K562 (cell line): Measurements from ENCODE around the gene CHAF1A. TPM values are rescaled to one million over a fixed set of nuclear protein-coding genes. Genes with fewer than 3 reads are reported as not detected.

Experiments
- ATAC-seq: fragments of 200-7000 bp; cut with Tn5 transposase; 3 replicates; pipeline ENCODE4 v1.9.1; 2020; ENCODE audit warnings: moderate library complexity
- BruUV-seq: library from RNA; stranded (reverse); fragments of 400-500 nt; replicated peaks from 2 replicates; lab custom pipeline; 2021; lab: Mats Ljungman, UMichigan
- CTCF ChIA-PET: fragments of 300-600 bp; formaldehyde crosslinking; extraction: SDS; loops from one replicate; lab custom pipeline; 2021; ENCODE audit warnings: low intra/inter-chr PET ratio; lab: Yijun Ruan, JAX
- POLR2A ChIA-PET: fragments of 300-600, 350-650 bp; sonication (Branson Sonifier 250); formaldehyde crosslinking; extraction: SDS; loops from one replicate; lab custom pipeline; 2021; ENCODE audit warnings: antibody characterized with exemption, inconsistent platforms; lab: Yijun Ruan, JAX
- DNase-seq, 4 experiments: peaks; one replicate each; pipeline versions ENCODE4 v3.0.0 to v3.0.0-alpha.2; 2011 to 2018; ENCODE audit warnings: low spot score in 3 of 4, mixed read lengths in 3 of 4; ENCODE audit errors: extremely low read depth in 1 of 4
- FAIRE-seq: peaks from 2 replicates; lab custom pipeline; 2011; peaks lifted over from hg19 to GRCh38; lab: Jason Lieb, UNC
- H2AFZ ChIP-seq: 2 replicates; pipeline ENCODE4 v1.6.0; 2011; ENCODE audit warnings: low read depth, low read length, control low read depth, inconsistent platforms
- H3K27ac ChIP-seq: fragments of 200-600 bp; 3 replicates; pipeline ENCODE4 v1.8.0; 2011; ENCODE audit warnings: low read depth, mild to moderate bottlenecking, control low read depth, inconsistent platforms, low read length, moderate library complexity, mixed read lengths; ENCODE audit errors: extremely low read depth
- H3K27me3 ChIP-seq, 2 experiments: fragments of 300-600 bp in 1 of 2; 2 replicates in 1 of 2; 3 replicates in 1 of 2; pipeline versions ENCODE4 v1.6.0 to v1.8.0; 2011; ENCODE audit warnings: inconsistent platforms in 2 of 2, low read length in 2 of 2, mild to moderate bottlenecking in 1 of 2, mixed read lengths in 1 of 2, moderate library complexity in 1 of 2; ENCODE audit not compliant: control insufficient read depth in 2 of 2, insufficient read depth in 2 of 2
- H3K36me3 ChIP-seq: fragments of 300-600 bp; 3 replicates; pipeline ENCODE4 v1.8.0; 2011; ENCODE audit warnings: mild to moderate bottlenecking, low read length, inconsistent platforms; ENCODE audit not compliant: control insufficient read depth, insufficient read depth
- H3K4me1 ChIP-seq, 2 experiments: fragments of 200-600 bp in 1 of 2; replicated peaks in 1 of 2; 2 replicates in 1 of 2; 3 replicates in 1 of 2; pipeline versions ENCODE4 v1.5.1 to v1.8.0; 2011; ENCODE audit warnings: inconsistent platforms in 2 of 2, low read length in 2 of 2, mild to moderate bottlenecking in 1 of 2, mixed read lengths in 1 of 2, moderate library complexity in 1 of 2; ENCODE audit not compliant: control insufficient read depth in 2 of 2, insufficient read depth in 2 of 2
- H3K4me2 ChIP-seq: 2 replicates; pipeline ENCODE4 v1.6.1; 2011; ENCODE audit warnings: low read length, control low read depth, inconsistent platforms, mixed read lengths; ENCODE audit not compliant: insufficient read depth
- H3K4me3 ChIP-seq: fragments of 200-600 bp; sonication (generic), shearing (Covaris generic); 2 replicates; pipeline ENCODE4 v1.5.1; 2016; ENCODE audit warnings: control low read depth, inconsistent platforms
- H3K79me2 ChIP-seq: fragments of 200-600 bp; 3 replicates; pipeline ENCODE4 v1.8.0; 2011; ENCODE audit warnings: low read length, inconsistent platforms; ENCODE audit not compliant: control insufficient read depth, insufficient read depth
- H3K9ac ChIP-seq, 2 experiments: 2 replicates each; pipeline versions ENCODE4 v1.6.0 to v1.6.1; 2011; ENCODE audit warnings: low read depth in 2 of 2, low read length in 2 of 2, control low read depth in 1 of 2, inconsistent platforms in 1 of 2, mild to moderate bottlenecking in 1 of 2, mixed read lengths in 1 of 2; ENCODE audit not compliant: insufficient read depth in 1 of 2
- H3K9me1 ChIP-seq: one replicate; pipeline ENCODE4 v1.6.0; 2011; ENCODE audit warnings: inconsistent platforms, mild to moderate bottlenecking, low read length, moderate library complexity; ENCODE audit not compliant: control insufficient read depth, insufficient read depth
- H3K9me3 ChIP-seq: replicated peaks from 2 replicates; pipeline ENCODE4 v1.5.1; 2011; ENCODE audit warnings: low read depth, low read length, inconsistent platforms; ENCODE audit not compliant: control insufficient read depth, insufficient read depth
- H4K20me1 ChIP-seq: replicated peaks from 2 replicates; pipeline ENCODE4 v1.6.1; 2011; ENCODE audit warnings: low read length, inconsistent platforms, mixed read lengths; ENCODE audit not compliant: control insufficient read depth, insufficient read depth
- CBFB ChIP-seq: sonication (generic); formaldehyde crosslinking; IDR thresholded peaks from 2 replicates; pipeline ENCODE4 v1.4.0; 2020; ENCODE audit warnings: mild to moderate bottlenecking, missing genetic modification reagents
- CCAR2 ChIP-seq: fragments of 200-400 bp; formaldehyde crosslinking; IDR thresholded peaks from 2 replicates; pipeline ENCODE4 v1.6.1; 2017; ENCODE audit warnings: mild to moderate bottlenecking, low read depth, low read length
- NFIC ChIP-seq: fragments of 450-650 bp; IDR thresholded peaks from 2 replicates; pipeline ENCODE4 v1.6.1; 2017; ENCODE audit warnings: mild to moderate bottlenecking, inconsistent platforms
- POLR2G ChIP-seq: fragments of 200-400 bp; formaldehyde crosslinking; IDR thresholded peaks from 2 replicates; pipeline ENCODE4 v1.6.1; 2017; ENCODE audit warnings: low read depth, mild to moderate bottlenecking, antibody characterized with exemption, low read length, moderate library complexity
- RAD51 ChIP-seq: fragments of 450-650 bp; IDR thresholded peaks from 2 replicates; pipeline ENCODE4 v1.7.1; 2016; ENCODE audit warnings: low read depth, mild to moderate bottlenecking, borderline replicate concordance
- RBFOX2 ChIP-seq: fragments of 200-400 bp; formaldehyde crosslinking; IDR thresholded peaks from 2 replicates; pipeline ENCODE4 v1.6.1; 2017; ENCODE audit warnings: low read depth, mild to moderate bottlenecking, low read length, moderate library complexity
- SNRNP70 ChIP-seq: fragments of 200-400 bp; formaldehyde crosslinking; optimal IDR thresholded peaks from 2 replicates; pipeline ENCODE3; 2017; ENCODE audit warnings: low read depth, low read length
- U2AF1 ChIP-seq: fragments of 200-400 bp; formaldehyde crosslinking; optimal IDR thresholded peaks from 2 replicates; pipeline ENCODE3; 2017; ENCODE audit warnings: mild to moderate bottlenecking, low read depth, low read length, moderate library complexity
- WGBS: fragments of 100-300 bp; shearing (Covaris generic); methylation state at CpG from one replicate; pipeline ENCODE4 v1.1.6; 2016; ENCODE audit warnings: low coverage, mixed read lengths; ENCODE audit not compliant: insufficient coverage; ENCODE audit errors: missing lambda C conversion rate; 5-methylcytosine and 5-hydroxymethylcytosine counted together
- in situ Hi-C: fragments of 300-500 bp; cut with MboI; formaldehyde crosslinking; loops from 4 replicates; pipeline ENCODE4 v1.15.0; 2018; ENCODE audit warnings: inconsistent platforms, mixed read lengths
- intact Hi-C: fragments of 100-400 bp; cut with micrococcal nuclease; formaldehyde crosslinking; loops from 2 replicates; pipeline ENCODE4 v1.14.2; 2022
- polyA plus RNA-seq, 8 experiments: library from polyadenylated mRNA; depleted of rRNA in 4 of 8; stranded (reverse) in 5 of 8; unstranded in 3 of 8; fragments of >200 nt; fragmentation: Nextera tagmentation in 2 of 8; fragmentation: Illumina TruSeq in 1 of 8; extraction: Ambion mirVana in 2 of 8; extraction: Trizol in 1 of 8; gene quantifications; 2 replicates each; pipeline versions ENCODE4 v1.2.1 to v1.2.3, GENCODE V29; 2011 to 2014; ENCODE audit warnings: inconsistent platforms in 1 of 8, missing spikeins in 1 of 8
- total RNA-seq, 7 experiments: library from RNA; depleted of rRNA in 6 of 7; stranded (reverse); fragments of >200 nt in 6 of 7; fragmentation: Illumina TruSeq in 2 of 7; extraction: Trizol in 2 of 7; gene quantifications; 2 replicates each; pipeline versions ENCODE4 v1.2.1 to v1.2.3, GENCODE V29; 2011 to 2021; ENCODE audit warnings: low replicate concordance in 1 of 7

CHAF1A gene
- total and polyA plus RNA-seq, 9 of the 15 experiments (the other 6 are each of a cell fraction or from before 2014, with no cell fraction given), result 1.6 to 86.9 (median 45.2) TPM

DNA sequence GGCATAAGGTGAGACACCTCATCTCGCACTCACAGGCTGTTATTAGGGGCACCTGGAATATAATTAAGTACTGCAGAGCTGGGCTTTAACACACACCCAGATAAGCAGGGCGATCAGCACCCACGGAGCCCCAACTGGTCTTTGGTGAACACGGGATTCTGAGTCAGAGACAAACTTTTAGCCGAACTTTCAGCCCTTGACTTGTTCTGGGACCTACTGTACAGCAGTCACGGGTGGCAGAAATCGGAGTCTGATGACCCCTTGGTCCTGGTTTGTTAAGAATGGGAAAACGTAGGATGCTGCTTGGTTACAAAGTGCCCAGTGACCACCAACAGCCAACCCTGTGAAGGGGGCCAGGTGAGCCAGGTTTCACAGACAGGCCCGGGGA lies 11.1 kb upstream of the CHAF1A start:
- Histone ChIP-seq H2AFZ (no peak overlapping the region), H3K79me2 (peaks cover 93% of the 10 kb centered on the region), H3K27ac (peak overlapping the region; percentile 16; the same call in 2 of the 3 replicates), H3K36me3 (peaks cover 69% of the 10 kb centered on the region), H3K4me1 (peaks cover 33 to 54% of the 10 kb centered on the region in 2 experiments), H3K4me3 (no peak overlapping the region), H3K9me3 (no peaks in the 10 kb centered on the region), H3K27me3 (no peaks in the 10 kb centered on the region), H4K20me1 (peaks cover 58% of the 10 kb centered on the region), H3K4me2 (no peak overlapping the region; the same call in 1 of the 2 replicates), H3K9ac (peak overlapping the region in 1 of 2 experiments; percentile 34; a peak in 2 of 4 replicates), H3K9me1 (peaks cover 13% of the 10 kb centered on the region)
- ATAC-seq, result no peak
- in situ Hi-C loops (no loop called here), intact Hi-C loops (no loop called here)
- 60% methylated on average over 9 of the region's 9 CpGs for WGBS
- CTCF ChIA-PET, result no interaction called here
- no TSS peak for BruUV-seq
- no peak for FAIRE-seq
- DNase-seq, result no peak
- POLR2A ChIA-PET, result interaction anchor here (0.7 to 2.1 kb wide), 3 partner anchors 13 to 47 kb away, joined by 3 to 11 read pairs (median 6); no protein-coding TSS in a partner anchor
- no peak for TF ChIP-seq U2AF1
- TF ChIP-seq CCAR2, result no peak
- no peak for TF ChIP-seq NFIC
- TF ChIP-seq, all 486 proteins: peak for 0

DNA sequence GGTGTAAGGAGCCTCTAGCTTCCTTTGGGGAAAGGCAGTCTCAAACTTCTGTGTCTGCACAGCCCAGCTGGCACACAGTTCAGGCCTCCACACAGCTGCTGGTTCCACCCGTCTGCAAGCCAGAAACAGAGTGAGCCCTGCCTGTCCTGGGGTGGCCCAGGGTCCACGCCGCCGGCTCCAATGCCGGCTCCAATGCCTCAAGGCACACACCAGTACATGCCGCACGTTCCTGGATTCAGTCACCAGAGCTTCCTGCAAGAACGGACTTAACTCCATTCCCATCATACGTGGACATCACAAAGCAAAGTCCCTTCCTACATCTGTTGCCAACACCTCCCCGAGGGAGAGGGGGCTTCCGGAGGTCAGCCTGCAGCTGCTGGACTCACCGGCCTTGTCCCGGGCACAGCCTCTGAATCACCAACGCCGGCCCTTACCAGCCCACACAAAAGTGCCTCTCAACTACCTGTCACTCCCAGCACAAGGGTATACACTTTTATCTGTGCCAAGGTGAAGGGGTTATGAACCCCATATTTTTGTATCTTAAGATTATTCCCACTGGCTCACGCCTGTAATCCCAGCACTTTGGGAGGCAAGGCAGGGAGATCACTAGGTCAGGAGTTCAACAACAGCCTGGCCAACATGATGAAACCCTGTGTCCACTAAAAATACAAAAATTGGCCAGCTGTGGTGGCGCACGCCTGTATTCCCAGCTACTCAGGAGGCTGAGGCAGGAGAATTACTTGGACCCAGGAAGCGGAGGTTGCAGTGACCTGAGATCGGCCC lies 10.5 kb upstream of the CHAF1A start:
- Histone ChIP-seq H3K4me3 (no peak overlapping the region), H3K9me1 (peaks cover 11% of the 10 kb centered on the region), H3K4me1 (peaks cover 33 to 54% of the 10 kb centered on the region in 2 experiments), H3K79me2 (peaks cover 94% of the 10 kb centered on the region), H2AFZ (no peak overlapping the region), H4K20me1 (peaks cover 62% of the 10 kb centered on the region), H3K4me2 (no peak overlapping the region; the same call in 1 of the 2 replicates), H3K9me3 (no peaks in the 10 kb centered on the region), H3K36me3 (peaks cover 68% of the 10 kb centered on the region), H3K9ac (peak overlapping the region in 1 of 2 experiments; percentile 34; a peak in 2 of 4 replicates), H3K27me3 (no peaks in the 10 kb centered on the region), H3K27ac (peak overlapping the region; percentile 16; the same call in 1 of the 3 replicates)
- DNase-seq, result no peak
- TF ChIP-seq SNRNP70 (no peak), CBFB (no peak), POLR2G (peak; percentile 35; the same call in 1 of the 2 replicates), RAD51 (no peak), RBFOX2 (peak; percentile 53)
- no TSS peak for BruUV-seq
- WGBS, result 83% methylated on average over 19 of the region's 20 CpGs
- no peak for FAIRE-seq
- ChIA-PET CTCF (no interaction called here), POLR2A (interaction anchor here (0.7 to 2.1 kb wide), 3 partner anchors 14 to 48 kb away, joined by 3 to 11 read pairs (median 6); no protein-coding TSS in a partner anchor)
- in situ Hi-C loops, result no loop called here
- no peak for ATAC-seq
- intact Hi-C loops, result no loop called here
